GM12865 (cell line): ENCODE measurements around the gene USP10.

ENCODE experiments used
- DNase-seq: peaks from one replicate; pipeline ENCODE4 v3.0.0; 2010; ENCODE audit warnings: low read depth
- H3K4me3 ChIP-seq: 2 replicates; pipeline ENCODE4 v1.5.1; 2011; ENCODE audit warnings: mild to moderate bottlenecking, low read depth, low read length, control low read depth
- TF ChIP-seq, protein P1 (sequence below): IDR thresholded peaks from 2 replicates; pipeline ENCODE4 v1.5.1; 2011; ENCODE audit warnings: low read length, control low read depth, low read depth, inconsistent platforms; ENCODE audit not compliant: insufficient read depth; ENCODE audit errors: missing control alignments

USP10 gene

GRCh38 chr16:84699147-84699711 lies 571 bp upstream of the USP10 start:
- DNase-seq: no peak
- TF ChIP-seq, protein P1, sequence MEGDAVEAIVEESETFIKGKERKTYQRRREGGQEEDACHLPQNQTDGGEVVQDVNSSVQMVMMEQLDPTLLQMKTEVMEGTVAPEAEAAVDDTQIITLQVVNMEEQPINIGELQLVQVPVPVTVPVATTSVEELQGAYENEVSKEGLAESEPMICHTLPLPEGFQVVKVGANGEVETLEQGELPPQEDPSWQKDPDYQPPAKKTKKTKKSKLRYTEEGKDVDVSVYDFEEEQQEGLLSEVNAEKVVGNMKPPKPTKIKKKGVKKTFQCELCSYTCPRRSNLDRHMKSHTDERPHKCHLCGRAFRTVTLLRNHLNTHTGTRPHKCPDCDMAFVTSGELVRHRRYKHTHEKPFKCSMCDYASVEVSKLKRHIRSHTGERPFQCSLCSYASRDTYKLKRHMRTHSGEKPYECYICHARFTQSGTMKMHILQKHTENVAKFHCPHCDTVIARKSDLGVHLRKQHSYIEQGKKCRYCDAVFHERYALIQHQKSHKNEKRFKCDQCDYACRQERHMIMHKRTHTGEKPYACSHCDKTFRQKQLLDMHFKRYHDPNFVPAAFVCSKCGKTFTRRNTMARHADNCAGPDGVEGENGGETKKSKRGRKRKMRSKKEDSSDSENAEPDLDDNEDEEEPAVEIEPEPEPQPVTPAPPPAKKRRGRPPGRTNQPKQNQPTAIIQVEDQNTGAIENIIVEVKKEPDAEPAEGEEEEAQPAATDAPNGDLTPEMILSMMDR: no peak
- peak overlapping the region; percentile 69 for H3K4me3 ChIP-seq

DNA sequence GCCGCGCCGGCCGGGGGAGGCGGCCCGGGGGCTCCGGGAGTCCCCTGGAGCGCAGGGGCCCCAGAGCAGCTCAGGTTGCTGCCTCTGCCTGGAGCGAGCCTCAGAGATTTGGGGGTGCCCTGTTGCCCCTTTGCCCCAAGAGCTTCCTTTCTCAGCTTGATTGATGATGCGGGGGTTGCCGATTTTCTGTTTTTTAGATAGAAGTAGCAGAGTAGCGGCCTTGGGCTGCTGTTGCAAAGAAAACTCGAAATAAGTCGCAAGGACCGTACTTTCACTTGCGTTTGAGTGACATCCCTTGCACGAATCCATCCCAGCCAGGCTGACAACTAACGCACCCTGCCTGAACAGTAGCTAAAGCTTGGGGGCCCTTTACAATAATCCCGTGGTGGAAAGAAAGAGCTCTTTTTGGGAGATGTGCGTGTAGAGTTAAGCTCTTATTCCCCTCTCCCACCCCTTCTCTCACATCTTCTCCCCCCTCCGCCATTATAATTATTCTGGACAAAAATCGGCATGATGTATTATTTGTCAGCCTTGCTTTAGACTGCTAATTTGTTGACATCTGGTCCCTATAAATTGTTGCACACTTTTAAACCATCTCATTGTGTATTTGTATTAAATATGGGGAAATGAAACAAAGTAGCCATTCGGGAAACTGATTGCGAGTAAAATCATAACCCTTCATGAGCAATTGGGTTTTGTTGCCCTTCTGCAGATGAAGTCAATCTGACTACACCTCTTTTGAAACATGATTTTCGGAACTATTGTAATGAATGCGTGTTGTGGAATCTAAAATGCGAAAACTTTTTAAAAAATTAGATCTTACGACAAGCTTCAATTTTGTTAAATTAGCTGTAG lies 873 bp downstream of the USP10 start:
- TF ChIP-seq, protein P1: no peak
- peak; percentile 69 for DNase-seq
- H3K4me3 ChIP-seq: peak overlapping the region; percentile 64

DNA sequence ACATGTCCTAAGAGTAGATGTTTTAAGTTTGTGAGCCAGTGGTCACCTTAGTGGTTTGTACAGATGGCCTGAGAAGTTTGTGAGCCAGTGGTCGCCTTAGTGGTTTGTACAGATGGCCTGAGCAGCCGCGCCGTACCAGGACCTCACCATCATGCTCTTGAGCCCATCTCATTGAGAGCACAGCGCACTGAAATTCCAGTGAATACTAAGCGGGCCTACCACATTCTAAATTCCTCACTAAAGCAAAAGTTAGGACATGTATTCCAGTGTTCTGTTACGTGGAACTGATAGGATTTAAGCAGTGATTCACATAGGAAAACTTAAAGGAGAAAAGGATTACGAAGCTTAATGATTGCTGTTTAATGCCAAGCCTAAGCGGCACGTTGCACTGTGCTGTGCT lies 3.9 kb downstream of the USP10 start:
- no peak for DNase-seq
- H3K4me3 ChIP-seq: no peak overlapping the region
- TF ChIP-seq, protein P1: no peak

GRCh38 chr16:84704253-84704652 lies 4.5 kb downstream of the USP10 start:
- no peak overlapping the region for H3K4me3 ChIP-seq
- TF ChIP-seq, protein P1: no peak
- no peak for DNase-seq

DNA sequence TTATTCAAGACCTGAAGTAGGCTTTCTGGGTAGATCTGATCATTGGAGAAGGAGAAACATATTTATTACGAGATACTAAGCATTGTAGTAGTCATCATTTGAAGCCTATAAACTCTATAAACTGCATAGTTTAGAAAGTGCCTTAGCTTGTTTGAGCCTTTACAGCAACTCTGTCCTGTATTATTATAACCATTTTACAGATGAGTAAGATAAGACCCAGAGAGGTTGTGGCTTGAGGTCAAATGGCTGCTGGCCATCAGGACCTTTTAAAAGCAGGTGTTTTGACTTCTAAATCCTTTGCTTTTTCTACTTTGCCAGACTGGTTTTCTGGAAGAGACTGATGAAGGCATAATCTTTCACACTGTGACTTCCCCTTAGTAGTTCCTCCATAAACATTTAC lies 7.1 kb downstream of the USP10 start:
- DNase-seq: no peak
- TF ChIP-seq, protein P1: no peak
- no peak overlapping the region for H3K4me3 ChIP-seq

GRCh38 chr16:84709609-84710008 lies 9.8 kb downstream of the USP10 start:
- no peak overlapping the region for H3K4me3 ChIP-seq
- TF ChIP-seq, protein P1: no peak
- DNase-seq: no peak
